Measurements from ENCODE around the gene KRT37.

GRCh38 chr17:41457676-41458075 is 33.3 kb upstream of the KRT37 start:
- TF ChIP-seq CTCF (IDR thresholded peaks at IDR 0.05) (no peak), POLR2A (IDR thresholded peaks at IDR 0.05) (no peak)

Data from upper lobe of left lung (tissue), 4 donors.